KMS-11 (cell line): ENCODE measurements around the gene SERPINB6.

Source experiments
- H2AFZ ChIP-seq: fragments of 200-600 bp; sonication (generic); 2 replicates; pipeline ENCODE4 v1.6.1; 2016; ENCODE audit warnings: antibody characterized with exemption, mixed run types, low read depth
- H3K27ac ChIP-seq: fragments of 200-600 bp; sonication (generic); 2 replicates; pipeline ENCODE4 v1.6.1; 2016; ENCODE audit warnings: mild to moderate bottlenecking, mixed run types
- H3K27me3 ChIP-seq: fragments of 200-600 bp; sonication (generic); 2 replicates; pipeline ENCODE4 v1.6.1; 2017; ENCODE audit warnings: mild to moderate bottlenecking, low read depth, mixed run types, moderate library complexity; ENCODE audit not compliant: insufficient read depth
- H3K36me3 ChIP-seq: fragments of 200-600 bp; sonication (generic); 2 replicates; pipeline ENCODE4 v1.6.1; 2017; ENCODE audit warnings: mild to moderate bottlenecking, mixed run types; ENCODE audit not compliant: insufficient read depth
- H3K4me1 ChIP-seq: fragments of 200-600 bp; sonication (generic); 2 replicates; pipeline ENCODE4 v1.6.1; 2016; ENCODE audit warnings: mild to moderate bottlenecking, low read depth, mixed run types; ENCODE audit not compliant: poor library complexity, severe bottlenecking
- H3K4me2 ChIP-seq: fragments of 200-600 bp; sonication (generic); 2 replicates; pipeline ENCODE4 v1.7.0; 2016; ENCODE audit warnings: mild to moderate bottlenecking, mixed run types
- H3K4me3 ChIP-seq: fragments of 200-600 bp; sonication (generic); IDR thresholded peaks from 2 replicates; pipeline ENCODE4 v1.6.1; 2017; ENCODE audit warnings: low read depth, low read length, mixed read lengths; ENCODE audit not compliant: insufficient read depth
- H3K79me2 ChIP-seq: fragments of 200-600 bp; sonication (generic); 2 replicates; pipeline ENCODE4 v1.6.1; 2016; ENCODE audit warnings: low read depth, mixed run types; ENCODE audit not compliant: insufficient read depth
- H3K9ac ChIP-seq: fragments of 200-600 bp; sonication (generic); 2 replicates; pipeline ENCODE4 v1.6.1; 2016; ENCODE audit warnings: mild to moderate bottlenecking, mixed run types
- H4K20me1 ChIP-seq: fragments of 200-600 bp; sonication (generic); 2 replicates; pipeline ENCODE4 v1.6.1; 2016; ENCODE audit warnings: mild to moderate bottlenecking, mixed run types; ENCODE audit not compliant: insufficient read depth
- CTCF ChIP-seq: fragments of 200-600 bp; sonication (generic); conservative IDR thresholded peaks from 2 replicates; pipeline ENCODE4 v1.6.1; 2017; ENCODE audit warnings: low read depth, mild to moderate bottlenecking, antibody characterized with exemption, low read length, moderate library complexity, mixed read lengths

The SERPINB6 gene

GRCh38 chr6:2962636-2963035 lies 8.7 kb downstream of the SERPINB6 start:
- no peak for TF ChIP-seq CTCF
- Histone ChIP-seq H3K79me2 (no peaks in the 10 kb centered on the region), H3K4me2 (no peak overlapping the region), H3K27ac (no peak overlapping the region), H3K36me3 (no peaks in the 10 kb centered on the region), H3K4me1 (no peaks in the 10 kb centered on the region), H3K27me3 (no peaks in the 10 kb centered on the region), H3K4me3 (no peak overlapping the region), H2AFZ (no peak overlapping the region), H4K20me1 (no peaks in the 10 kb centered on the region), H3K9ac (no peak overlapping the region)

- no peaks in the 10 kb centered on the region for H3K79me2 ChIP-seq
- no peak overlapping the region for H3K4me3 ChIP-seq
- H3K4me1 ChIP-seq, result no peaks in the 10 kb centered on the region
- H4K20me1 ChIP-seq, result no peaks in the 10 kb centered on the region
- H3K4me2 ChIP-seq, result no peak overlapping the region
- no peaks in the 10 kb centered on the region for H3K27me3 ChIP-seq
- H2AFZ ChIP-seq, result no peak overlapping the region
- TF ChIP-seq CTCF, result no peak
- no peak overlapping the region for H3K9ac ChIP-seq
- H3K36me3 ChIP-seq, result no peaks in the 10 kb centered on the region
- H3K27ac ChIP-seq, result no peak overlapping the region
These were observed 9.4 kb downstream of the SERPINB6 start for GRCh38 chr6:2962004-2962403.

GRCh38 chr6:2961506-2961905 lies 9.9 kb downstream of the SERPINB6 start:
- no peaks in the 10 kb centered on the region for H4K20me1 ChIP-seq

GRCh38 chr6:2960935-2961334 lies 10.4 kb downstream of the SERPINB6 start:
- Histone ChIP-seq H3K79me2 (no peaks in the 10 kb centered on the region), H3K4me2 (no peak overlapping the region), H2AFZ (no peak overlapping the region), H3K9ac (no peak overlapping the region), H3K4me1 (no peaks in the 10 kb centered on the region), H3K36me3 (no peaks in the 10 kb centered on the region), H3K4me3 (no peak overlapping the region), H3K27ac (no peak overlapping the region), H3K27me3 (no peaks in the 10 kb centered on the region), H4K20me1 (no peaks in the 10 kb centered on the region)
- no peak for TF ChIP-seq CTCF

More at GRCh38 chr6:2961506-2961905, 9.9 kb downstream of the SERPINB6 start:
- Histone ChIP-seq H3K4me1 (no peaks in the 10 kb centered on the region), H3K27me3 (no peaks in the 10 kb centered on the region), H3K4me2 (no peak overlapping the region), H3K79me2 (no peaks in the 10 kb centered on the region), H3K36me3 (no peaks in the 10 kb centered on the region), H3K9ac (no peak overlapping the region), H3K4me3 (no peak overlapping the region), H3K27ac (no peak overlapping the region), H2AFZ (no peak overlapping the region)
- no peak for TF ChIP-seq CTCF
